Testis (tissue), 3 donors: ENCODE results near the gene AMOT. TPM values are rescaled to one million over a fixed set of nuclear protein-coding genes. Genes with fewer than 3 reads are reported as not detected.

Experiments
- DNase-seq: peaks from one replicate; pipeline ENCODE4 v3.0.0-alpha.2; 2019
- H3K27ac ChIP-seq, 2 donors: fragments of 200-600 bp; sonication (generic); one replicate each; pipeline ENCODE4 v1.5.1; 2019
- H3K27me3 ChIP-seq: fragments of 200-600 bp; sonication (generic); one replicate; pipeline ENCODE4 v1.5.1; 2019
- H3K36me3 ChIP-seq: fragments of 200-600 bp; sonication (generic); one replicate; pipeline ENCODE4 v1.5.1; 2017; ENCODE audit warnings: low read depth; ENCODE audit errors: missing control alignments
- H3K4me1 ChIP-seq: fragments of 200-600 bp; sonication (generic); one replicate; pipeline ENCODE4 v1.5.1; 2019
- H3K4me3 ChIP-seq, 2 donors: fragments of 200-600 bp; sonication (generic); one replicate each; pipeline ENCODE4 v1.5.1; 2017 to 2019
- H3K9me3 ChIP-seq: fragments of 200-600 bp; sonication (generic); one replicate; pipeline ENCODE4 v1.5.1; 2017
- CTCF ChIP-seq, 3 experiments: fragments of 450-650 bp in 2 of 3; fragments of 200-600 bp in 1 of 3; sonication (generic) in 1 of 3; IDR thresholded peaks; one replicate each; pipeline ENCODE4 v1.5.1; 2016 to 2019; ENCODE audit warnings: antibody characterized with exemption in 3 of 3, mild to moderate bottlenecking in 2 of 3, moderate library complexity in 1 of 3
- POLR2A ChIP-seq: fragments of 450-650 bp; IDR thresholded peaks from one replicate; pipeline ENCODE4 v1.6.1; 2017; ENCODE audit warnings: antibody characterized with exemption, mild to moderate bottlenecking, moderate library complexity
- WGBS, 2 donors: methylation state at CpG; one replicate each; pipeline ENCODE4 v1.1.5; 2018; 5-methylcytosine and 5-hydroxymethylcytosine counted together
- intact Hi-C: fragments of 100-400 bp; cut with DNase I; formaldehyde crosslinking; loops from one replicate; pipeline ENCODE4 v1.15.1; 2023; ENCODE audit warnings: low total_unique reads
- polyA plus RNA-seq: library from polyadenylated mRNA; stranded (reverse); fragments of 350-450 nt; fragmentation: Illumina TruSeq; extraction: RNeasy Lipid Tissue Mini Kit (QIAGEN cat#74804); gene quantifications from one replicate; pipeline ENCODE4 v1.2.3, GENCODE V29; 2014; ENCODE audit warnings: low read depth, low replicate concordance; ENCODE audit not compliant: insufficient read depth
- total RNA-seq, 2 donors: library from RNA; depleted of rRNA; stranded (reverse); fragments of >200 nt; gene quantifications; one replicate each; pipeline ENCODE4 v1.2.3, GENCODE V29; 2016

AMOT gene
- total and polyA plus RNA-seq, 3 donors from 2014 or later, result 11.7 to 22.5 (median 14.9) TPM

- no peak for TF ChIP-seq CTCF (IDR thresholded peaks at IDR 0.05)
- TF ChIP-seq POLR2A, result no peak
Measured at GRCh38 chrX:112802541-112802940, 38.1 kb downstream of the AMOT start.

GRCh38 chrX:112800971-112801775, 39.5 kb downstream of the AMOT start:
- Histone ChIP-seq H3K4me3 (no peak overlapping the region), H3K4me1 (no peaks in the 10 kb centered on the region), H3K36me3 (no peaks in the 10 kb centered on the region), H3K9me3 (no peaks in the 10 kb centered on the region), H3K27me3 (no peaks in the 10 kb centered on the region), H3K27ac (no peak overlapping the region)
- intact Hi-C loops, result no loop called here
- 48 to 68% methylated on average over 9 to 12 of the region's 12 CpGs for WGBS, 2 donors
- TF ChIP-seq CTCF (IDR thresholded peaks at IDR 0.05), result no peak
- no peak for TF ChIP-seq POLR2A
- DNase-seq, result no peak

More at GRCh38 chrX:112802541-112802940, 38.1 kb downstream of the AMOT start:
- Histone ChIP-seq H3K36me3 (no peaks in the 10 kb centered on the region), H3K4me3 (no peak overlapping the region), H3K27me3 (no peaks in the 10 kb centered on the region), H3K9me3 (no peaks in the 10 kb centered on the region), H3K27ac (no peak overlapping the region), H3K4me1 (no peaks in the 10 kb centered on the region)
- intact Hi-C loops, result no loop called here
- DNase-seq, result no peak
- WGBS, 2 donors, result 50 to 52% methylated on average over 1 of the region's 1 CpG

- Histone ChIP-seq H3K27ac (no peak overlapping the region), H3K27me3 (no peaks in the 10 kb centered on the region), H3K4me1 (no peaks in the 10 kb centered on the region), H3K4me3 (no peak overlapping the region), H3K36me3 (no peaks in the 10 kb centered on the region), H3K9me3 (no peaks in the 10 kb centered on the region)
- no peak for DNase-seq
- WGBS, 2 donors, result 92 to 100% methylated on average over 1 of the region's 1 CpG
- no peak for TF ChIP-seq CTCF (IDR thresholded peaks at IDR 0.05)
- intact Hi-C loops, result no loop called here
Measured at GRCh38 chrX:112799425-112799824, 41.2 kb downstream of the AMOT start.

GRCh38 chrX:112798736-112799135, 41.9 kb downstream of the AMOT start:
- H3K27ac ChIP-seq, result no peak overlapping the region
- no peaks in the 10 kb centered on the region for H3K9me3 ChIP-seq
- no peak for DNase-seq
- no peaks in the 10 kb centered on the region for H3K36me3 ChIP-seq
- TF ChIP-seq POLR2A (no peak), CTCF (IDR thresholded peaks at IDR 0.05) (no peak)
- intact Hi-C loops, result no loop called here
- no peak overlapping the region for H3K4me3 ChIP-seq
- no peaks in the 10 kb centered on the region for H3K4me1 ChIP-seq
- WGBS, 2 donors, result 96 to 100% methylated on average over 2 of the region's 2 CpGs
- H3K27me3 ChIP-seq, result no peaks in the 10 kb centered on the region

GRCh38 chrX:112789931-112790330, 50.7 kb downstream of the AMOT start:
- Histone ChIP-seq H3K9me3 (no peaks in the 10 kb centered on the region), H3K27ac (no peak overlapping the region), H3K27me3 (no peaks in the 10 kb centered on the region), H3K4me1 (no peaks in the 10 kb centered on the region), H3K36me3 (no peaks in the 10 kb centered on the region), H3K4me3 (no peak overlapping the region)
- intact Hi-C loops, result no loop called here
- TF ChIP-seq POLR2A, result no peak
- no peak for TF ChIP-seq CTCF (IDR thresholded peaks at IDR 0.05)
- DNase-seq, result no peak
- 95 to 100% methylated on average over 4 of the region's 4 CpGs for WGBS, 2 donors
